ENCODE data around the gene SLC17A8.

SLC17A8 gene

DNA sequence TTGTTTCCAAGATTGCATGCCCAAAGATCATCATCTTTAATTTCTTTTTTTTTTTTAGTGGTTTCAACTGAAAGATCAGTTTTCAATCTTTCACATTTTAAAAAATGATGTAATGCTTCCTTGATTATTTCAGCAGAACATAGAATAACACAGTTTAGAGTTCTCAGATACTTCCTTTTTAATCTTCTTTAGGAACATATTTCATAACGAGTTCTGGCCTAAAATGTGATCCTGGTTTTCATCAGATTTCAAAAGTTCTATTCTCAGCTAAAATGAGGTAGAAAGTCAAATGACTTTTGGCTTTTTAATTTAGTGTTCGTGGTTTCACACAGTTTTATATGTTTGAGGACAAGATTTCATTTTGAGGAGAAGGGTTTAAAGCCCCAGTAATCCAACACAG is 76.8 kb downstream of the SLC17A8 start:
- no peak for DNase-seq

DNA sequence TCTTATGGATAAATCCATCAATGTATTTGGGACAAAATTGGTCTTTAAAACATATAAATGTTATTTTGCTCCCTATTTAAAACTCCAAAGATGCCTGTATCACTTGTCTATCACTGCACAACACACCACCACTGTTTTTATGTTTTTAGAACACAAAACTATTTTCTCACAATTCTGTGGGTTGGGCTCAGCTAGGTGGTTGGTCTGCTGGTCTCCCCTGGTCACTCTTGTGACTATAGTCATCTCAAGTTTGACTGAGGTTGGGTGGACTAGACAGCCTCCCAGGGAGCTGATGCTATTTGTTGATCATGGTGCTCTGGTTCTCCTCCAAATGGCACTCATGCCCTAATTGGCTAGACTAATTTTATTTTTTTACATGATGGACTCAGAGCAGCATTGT is 77.3 kb downstream of the SLC17A8 start:
- DNase-seq: no peak

DNA sequence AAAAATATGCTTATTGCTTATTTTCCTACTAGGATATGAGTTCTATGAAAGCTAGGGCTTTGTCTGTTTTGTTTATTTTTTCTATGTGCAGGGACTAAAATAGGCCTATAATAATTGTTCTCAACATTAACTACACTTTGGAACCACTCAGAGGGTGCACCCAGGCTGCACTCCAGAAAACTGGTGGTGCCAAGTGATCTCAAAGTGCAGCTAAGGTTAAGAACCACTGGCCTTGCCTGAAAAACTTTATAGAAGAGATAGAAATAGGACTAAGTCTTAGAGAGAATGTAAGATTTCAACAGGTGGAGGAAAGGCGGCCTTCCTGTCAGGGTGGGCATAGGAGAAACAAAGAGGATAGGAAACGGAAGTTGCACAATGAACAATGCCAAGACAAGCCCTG is 79.1 kb downstream of the SLC17A8 start:
- DNase-seq: no peak

DNA sequence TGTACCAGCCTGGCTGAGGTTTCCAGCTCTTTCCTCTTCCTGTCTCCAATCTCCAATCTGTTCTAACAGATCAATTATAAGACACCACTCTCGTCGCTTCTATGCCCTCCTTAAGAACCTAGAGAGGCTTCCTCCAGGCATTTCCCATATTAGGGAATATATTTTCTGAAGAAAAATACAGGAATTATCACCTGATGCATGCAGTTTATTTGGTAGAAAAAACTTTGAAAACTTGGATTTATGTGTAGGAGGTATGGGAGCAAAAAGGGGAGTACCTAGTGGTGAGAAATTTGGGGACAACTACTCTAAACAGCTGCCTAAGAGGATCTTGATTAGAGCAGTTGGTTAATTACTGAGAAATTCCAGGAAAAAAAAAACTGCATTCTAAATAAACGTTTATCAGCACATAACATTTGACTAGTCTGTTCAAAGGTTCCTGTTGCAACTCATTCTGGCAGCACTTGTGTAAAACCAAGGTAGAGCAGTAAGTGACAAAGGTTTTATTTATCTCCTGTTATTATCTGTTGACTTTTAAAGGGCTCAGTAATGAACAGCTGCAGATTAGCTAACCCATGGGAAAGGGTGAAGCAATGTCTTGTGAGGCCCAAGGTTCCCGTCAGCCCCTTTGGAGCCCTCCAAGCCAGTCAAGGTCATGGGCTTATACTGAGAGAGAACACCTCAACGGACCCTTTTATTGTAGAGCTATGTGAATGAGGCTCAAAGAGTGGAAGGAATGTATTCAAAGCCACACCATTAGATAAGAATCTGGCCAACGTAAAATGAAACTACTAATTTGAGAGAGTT is 80.4 kb downstream of the SLC17A8 start:
- DNase-seq: no peak

DNA sequence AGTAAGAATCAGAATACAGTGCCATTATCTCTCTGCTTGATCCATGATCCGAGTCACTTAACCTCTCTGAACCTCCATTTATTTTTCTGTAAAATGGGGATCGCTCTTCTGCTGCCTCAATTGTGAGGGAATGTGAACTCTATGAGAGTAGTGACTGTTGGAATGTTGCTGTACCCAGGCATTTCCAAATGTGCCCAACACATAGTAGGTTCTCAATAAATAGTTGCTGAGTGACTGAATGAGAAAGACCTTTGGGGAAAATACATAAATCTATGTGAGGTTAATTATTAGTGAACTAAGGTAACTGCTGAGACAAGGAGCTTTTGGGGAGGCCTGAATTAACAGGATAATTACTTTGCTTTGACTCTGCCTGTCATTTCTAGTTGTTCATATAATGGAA is 82.9 kb downstream of the SLC17A8 start:
- no peak for DNase-seq

DNA sequence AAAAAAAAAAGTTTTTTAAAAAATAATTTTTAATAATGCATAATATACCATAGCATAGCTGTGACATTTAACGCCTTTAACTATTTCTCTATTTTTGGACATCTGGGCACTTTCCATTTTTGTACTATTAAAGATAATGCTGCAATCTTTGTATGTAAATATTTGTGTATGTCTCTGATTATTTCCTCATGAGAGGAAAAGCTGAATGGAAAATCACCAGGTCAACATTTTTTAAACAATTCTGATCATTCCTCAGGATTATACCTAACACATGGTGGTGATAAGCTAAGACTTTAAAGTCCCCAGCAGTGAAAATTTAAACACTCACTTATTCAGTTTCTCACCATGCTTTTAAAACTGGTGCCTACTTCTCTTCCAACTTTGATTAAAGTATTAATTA is 85.5 kb downstream of the SLC17A8 start:
- no peak for DNase-seq

DNA sequence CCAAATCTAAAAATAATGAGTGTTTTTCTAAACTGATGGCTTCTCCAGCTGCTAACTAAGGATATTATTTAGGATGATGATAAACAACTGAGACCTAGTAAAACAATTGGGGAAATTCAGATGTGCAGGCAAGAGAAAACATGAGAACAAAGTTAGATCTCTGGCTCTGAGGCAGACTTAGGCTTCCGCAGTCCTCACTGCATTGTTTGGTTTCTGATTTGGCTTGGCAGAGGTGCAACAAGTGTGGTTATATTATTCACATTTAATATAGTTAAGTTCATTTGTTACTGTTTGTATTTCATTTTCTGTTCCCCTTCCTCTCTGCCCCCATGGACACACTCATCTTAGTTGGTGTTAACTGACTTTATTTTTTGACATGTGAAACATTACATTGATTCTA is 86.6 kb downstream of the SLC17A8 start:
- no peak for DNase-seq

DNA sequence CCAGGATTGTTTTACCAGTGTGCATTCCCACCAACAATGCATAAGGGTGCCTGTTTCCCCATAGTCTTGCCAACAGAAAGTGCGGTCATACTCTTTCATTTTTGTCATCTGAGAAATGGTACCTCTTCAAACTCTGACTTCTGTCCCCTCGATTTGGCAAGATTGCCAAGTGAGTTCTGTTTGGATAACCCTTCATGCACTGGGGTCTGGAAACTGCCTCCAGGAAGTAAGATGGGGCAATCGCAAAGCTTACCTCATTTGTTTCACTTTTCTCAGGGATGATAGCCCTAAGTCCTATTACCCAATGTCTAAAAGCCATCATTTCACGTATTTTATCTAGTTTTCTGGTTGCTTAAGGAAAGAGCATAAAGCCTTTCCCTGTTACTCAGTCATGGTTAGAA is 88.2 kb downstream of the SLC17A8 start:
- DNase-seq: no peak

DNA sequence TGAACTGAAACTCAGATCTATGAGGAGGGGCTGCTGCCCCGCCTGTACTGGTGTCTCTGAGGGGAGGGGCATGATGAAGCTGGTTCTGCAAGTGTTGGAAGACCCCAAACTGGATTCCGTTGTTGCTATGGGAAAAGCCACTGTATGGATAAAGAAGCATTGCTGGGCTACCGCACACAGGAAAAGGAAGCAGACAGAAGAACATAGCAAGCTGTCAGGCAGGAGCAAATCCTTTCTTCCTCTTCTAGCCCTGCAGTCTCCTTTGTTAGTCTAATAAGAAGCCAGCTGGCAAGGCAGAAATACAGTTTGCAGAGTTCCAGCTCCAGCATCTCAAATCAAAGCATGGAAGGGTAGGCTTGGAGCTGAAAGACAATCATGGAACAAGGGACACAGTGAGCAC is 90.5 kb downstream of the SLC17A8 start:
- no peak for DNase-seq

DNA sequence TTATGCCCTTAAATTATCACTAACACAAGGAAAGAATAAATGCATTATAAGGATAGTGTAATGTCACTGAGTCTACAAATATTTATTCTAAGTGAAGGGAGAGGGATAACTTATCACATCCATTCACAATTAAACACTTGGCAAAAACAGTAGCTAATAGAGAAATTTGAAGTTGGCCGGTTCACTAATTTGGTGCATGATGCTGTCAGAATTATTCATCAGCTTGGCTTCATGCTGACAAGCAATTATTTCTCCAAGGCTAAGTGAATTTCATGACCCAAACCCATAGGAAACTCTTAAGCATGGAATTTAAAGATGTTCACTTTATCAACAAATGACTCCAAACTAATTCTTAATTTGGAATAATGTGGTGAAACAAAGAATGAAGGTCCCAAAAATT is 91.8 kb downstream of the SLC17A8 start:
- no peak for DNase-seq

DNA sequence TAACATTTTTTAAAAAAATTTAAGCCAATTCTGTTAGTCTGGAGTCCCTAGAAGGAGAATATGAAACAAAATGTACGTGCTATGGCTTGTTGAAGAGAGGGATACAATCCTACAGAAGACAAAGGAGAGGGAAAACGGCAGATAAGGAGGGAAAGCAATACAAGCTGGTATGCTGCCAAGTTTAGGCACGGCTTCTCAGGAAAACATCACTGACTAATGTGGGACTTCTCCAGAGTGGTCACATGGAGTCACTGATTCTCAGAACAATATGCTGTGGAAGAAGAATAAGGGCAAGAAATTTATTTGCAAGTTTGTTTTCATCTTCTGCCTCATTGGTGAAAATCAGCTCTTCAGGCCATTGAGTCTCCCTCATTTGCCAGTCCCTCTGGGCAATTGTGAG is 93.9 kb downstream of the SLC17A8 start:
- no peak for DNase-seq

DNA sequence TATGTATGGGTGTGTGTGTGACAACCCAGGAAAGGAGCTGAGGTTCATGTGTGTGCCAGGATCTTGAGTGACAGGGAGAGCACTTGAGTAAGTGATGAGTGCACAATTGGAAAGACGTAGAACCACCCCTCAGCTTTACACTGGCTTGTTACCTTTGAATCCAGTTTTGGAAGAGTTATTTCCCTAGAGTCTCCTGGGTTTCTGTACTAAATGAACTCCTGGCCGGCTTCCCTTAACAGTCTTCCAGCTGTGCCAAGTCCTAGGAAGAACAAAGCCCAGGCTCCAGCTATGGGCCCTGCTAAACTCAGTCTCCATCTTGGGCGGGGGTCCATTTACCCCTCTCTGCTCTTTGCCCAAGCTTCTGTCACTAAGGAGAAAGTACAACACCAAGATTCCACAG is 97.1 kb downstream of the SLC17A8 start:
- no peak for DNase-seq

DNA sequence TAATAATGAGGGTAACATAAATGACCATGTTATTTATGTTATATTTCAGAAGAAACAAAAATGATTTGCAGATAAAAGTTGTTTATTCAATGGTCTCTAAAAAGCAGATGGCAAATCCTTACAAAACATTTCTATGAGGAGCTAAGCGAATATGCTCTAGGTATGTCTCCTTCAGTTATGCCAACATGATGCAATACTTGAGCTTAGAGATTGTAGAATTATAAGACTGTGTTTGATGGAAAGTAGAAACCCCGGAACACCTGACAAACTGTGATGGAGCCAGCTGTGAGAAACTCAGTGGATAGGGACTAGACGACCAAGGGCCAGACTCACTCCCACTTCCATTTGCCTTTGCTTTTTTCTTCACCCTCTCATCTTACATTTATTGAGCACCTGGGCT is 99.0 kb downstream of the SLC17A8 start:
- DNase-seq: no peak

DNA sequence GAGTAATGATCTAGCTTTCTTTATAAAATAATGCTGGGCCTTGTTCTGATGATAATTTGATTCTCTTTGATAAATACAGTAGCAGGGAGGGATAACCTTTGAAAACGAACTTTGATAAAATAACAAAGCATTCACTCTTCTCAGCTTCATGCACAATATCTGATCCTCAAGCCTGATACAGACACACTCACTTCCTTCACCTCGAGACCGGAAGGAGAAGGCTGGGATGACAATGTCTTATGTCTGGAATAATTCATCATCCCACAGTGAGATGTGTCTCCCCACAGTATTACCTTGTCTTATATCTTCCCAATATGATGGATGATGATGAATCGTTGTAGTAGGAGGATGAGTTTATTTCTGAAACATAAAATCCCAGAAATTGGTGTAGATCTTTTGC is 101.3 kb downstream of the SLC17A8 start:
- no peak for DNase-seq

DNA sequence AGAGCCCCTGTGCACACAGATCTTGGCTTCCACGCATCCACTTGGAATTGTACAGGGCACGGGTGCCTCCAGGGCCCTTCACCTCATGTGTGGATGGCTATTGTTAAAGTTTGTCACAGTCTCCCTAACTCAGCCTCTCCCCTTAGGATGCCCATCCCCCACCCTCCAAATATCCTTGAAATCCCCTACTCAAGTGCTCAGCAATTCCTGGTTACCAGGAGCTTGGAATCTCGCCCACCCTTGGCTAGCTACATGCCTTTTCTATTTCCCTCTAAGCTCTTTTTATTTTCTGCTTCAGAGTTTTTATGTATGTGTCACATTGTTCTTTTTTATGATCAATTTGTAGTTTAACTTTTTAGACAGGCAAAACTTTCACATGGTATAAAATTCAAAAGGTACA is 103.8 kb downstream of the SLC17A8 start:
- no peak for DNase-seq

DNA sequence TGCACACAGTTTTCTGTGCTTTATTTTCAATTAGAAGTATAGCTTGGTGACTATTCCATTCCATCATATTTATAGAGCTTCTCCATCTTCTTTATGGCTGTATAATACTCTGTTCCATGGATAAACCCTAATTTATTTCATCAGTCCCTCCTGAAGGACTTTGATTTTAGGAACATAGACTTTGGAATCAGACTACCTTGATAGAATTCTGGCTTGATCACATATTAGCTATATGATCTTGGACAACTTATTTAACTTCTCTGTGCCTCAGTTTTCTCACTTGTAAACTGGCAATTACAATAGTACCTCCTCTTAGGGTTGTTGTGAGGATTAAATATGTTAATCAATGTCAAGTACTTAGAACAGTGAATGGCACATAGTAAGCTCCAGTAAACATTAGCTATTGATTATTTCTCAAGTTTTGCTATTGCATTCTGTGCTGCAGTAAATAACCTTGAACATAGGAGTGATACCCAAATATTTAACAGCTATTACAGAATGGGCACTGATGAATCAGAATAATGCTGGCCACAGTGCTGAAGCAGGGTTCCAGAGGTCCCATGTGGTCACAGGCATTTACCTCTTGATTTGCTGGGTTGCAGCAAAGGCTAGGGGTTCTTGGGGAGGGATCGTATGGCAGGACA is 104.6 kb downstream of the SLC17A8 start:
- DNase-seq: no peak

DNA sequence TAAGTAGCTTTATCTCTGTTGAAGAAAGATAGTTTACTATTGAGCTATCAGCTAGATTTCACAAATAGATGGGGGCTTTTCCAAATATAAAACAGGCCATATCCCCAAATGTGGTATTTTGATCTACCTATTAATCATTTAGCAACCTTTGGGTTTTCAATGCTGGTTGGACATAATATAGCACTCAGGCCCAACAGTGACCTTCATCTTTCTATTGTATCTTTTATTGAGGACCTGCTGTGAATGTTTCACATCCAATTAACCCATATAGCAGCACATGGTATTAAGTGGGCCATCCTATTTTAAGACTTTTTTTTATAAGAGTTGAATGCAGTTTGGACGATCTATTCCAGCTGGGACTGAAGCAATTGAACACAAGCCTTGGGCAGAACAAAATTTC is 106.8 kb downstream of the SLC17A8 start:
- DNase-seq: no peak

DNA sequence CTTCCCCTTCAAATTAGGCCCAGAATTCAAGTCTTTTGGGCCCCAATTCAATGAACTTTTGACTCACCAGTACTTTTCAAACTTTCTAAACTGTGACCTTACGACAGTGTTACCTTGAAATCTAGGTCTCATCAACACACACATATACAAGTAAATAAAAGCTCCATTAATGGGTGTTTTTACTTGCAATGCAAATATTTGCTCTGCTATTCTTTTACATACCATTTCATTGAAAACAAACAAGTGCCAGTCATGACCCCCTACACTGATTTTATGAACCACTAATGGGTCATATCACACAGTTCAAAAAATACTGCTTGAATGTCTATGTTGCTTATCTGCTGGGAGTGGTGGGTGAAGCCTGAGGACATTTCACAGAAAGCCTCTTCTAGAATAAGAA is 107.7 kb downstream of the SLC17A8 start:
- no peak for DNase-seq

DNA sequence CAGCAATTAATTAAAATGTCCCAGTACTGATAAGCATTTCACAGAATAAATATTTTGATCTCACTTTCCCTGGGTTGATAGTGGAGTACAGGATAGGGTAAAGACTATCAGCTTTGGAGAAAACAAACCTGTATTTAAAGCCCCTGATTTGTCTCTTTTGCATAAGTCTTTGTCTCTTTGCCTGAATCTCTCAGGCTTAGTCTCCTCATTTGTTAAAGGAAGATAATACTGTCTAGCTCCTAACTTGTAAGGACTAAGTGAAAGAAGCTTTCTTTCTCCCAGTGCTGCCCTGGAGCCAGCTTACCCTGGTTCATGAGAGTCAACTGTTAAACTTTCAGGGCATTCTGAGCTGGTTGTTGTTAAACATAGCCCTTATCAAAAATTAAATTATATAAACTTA is 111.3 kb downstream of the SLC17A8 start:
- no peak for DNase-seq
